Erythroblast (primary cell): Measurements from ENCODE around the gene TTC3.

Experiments
- GATA1 ChIP-seq: IDR thresholded peaks from 2 replicates; pipeline ENCODE4 v1.6.1; 2011; ENCODE audit warnings: low read depth, mild to moderate bottlenecking, control low read depth, low read length, moderate library complexity
- POLR2A ChIP-seq: IDR thresholded peaks from 2 replicates; pipeline ENCODE4 v1.6.1; 2011; ENCODE audit warnings: mild to moderate bottlenecking, low read length

DNA sequence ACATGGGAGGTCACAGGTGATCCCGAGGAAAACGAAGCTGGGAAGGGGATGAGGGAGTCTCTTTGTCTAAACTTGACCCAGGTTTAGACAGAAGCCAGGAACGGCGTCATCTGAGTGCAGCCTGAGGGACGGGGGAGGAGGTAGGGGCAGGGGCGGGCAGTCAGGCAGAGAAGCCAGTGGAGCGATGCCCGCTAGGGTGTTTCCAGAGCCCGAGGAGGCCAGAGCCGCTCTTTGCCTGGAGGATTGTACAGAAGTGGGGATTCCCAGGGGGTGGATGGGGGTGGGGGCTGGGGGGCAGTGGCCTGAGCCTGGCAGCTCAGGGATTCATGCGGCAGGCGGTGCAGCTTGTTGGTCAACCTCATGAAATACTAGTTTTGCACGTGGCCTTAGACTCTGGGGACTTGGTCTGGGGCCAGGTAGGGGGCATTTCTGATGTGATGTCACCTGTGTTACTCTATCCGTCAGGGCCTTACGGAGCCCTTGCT, 135.7 kb downstream of the TTC3 start:
- TF ChIP-seq POLR2A (no peak), GATA1 (no peak)
